GM21825 (cell line): ENCODE measurements around the gene RABGAP1L.

Experiments
- ATAC-seq: cut with Tn5 transposase; IDR thresholded peaks from one replicate; pipeline ENCODE4 v1.9.1; 2021; ENCODE audit warnings: mild to moderate bottlenecking, moderate library complexity; ENCODE audit not compliant: unreplicated experiment

Gene RABGAP1L

GRCh38 chr1:174975764-174976163 lies 816.4 kb downstream of the RABGAP1L start:
- ATAC-seq, result no peak

GRCh38 chr1:174976436-174977108 lies 817.3 kb downstream of the RABGAP1L start:
- ATAC-seq, result no peak

GRCh38 chr1:174982971-174983689 lies 823.8 kb downstream of the RABGAP1L start:
- no peak for ATAC-seq

GRCh38 chr1:174984952-174985351 lies 825.6 kb downstream of the RABGAP1L start:
- ATAC-seq, result no peak

GRCh38 chr1:174988539-174988938 lies 829.2 kb downstream of the RABGAP1L start:
- ATAC-seq, result no peak

GRCh38 chr1:174988986-174989385 lies 829.7 kb downstream of the RABGAP1L start:
- no peak for ATAC-seq

GRCh38 chr1:174989536-174990220 lies 830.4 kb downstream of the RABGAP1L start:
- no peak for ATAC-seq

GRCh38 chr1:174990382-174990999 lies 831.2 kb downstream of the RABGAP1L start:
- ATAC-seq, result no peak

GRCh38 chr1:174991473-174991872 lies 832.2 kb downstream of the RABGAP1L start:
- ATAC-seq, result no peak

GRCh38 chr1:174995121-174995520 lies 835.8 kb downstream of the RABGAP1L start:
- no peak for ATAC-seq

- ATAC-seq, result no peak
These were observed 836.6 kb downstream of the RABGAP1L start for GRCh38 chr1:174995916-174996315.

- ATAC-seq, result no peak
These were observed 837.2 kb downstream of the RABGAP1L start for GRCh38 chr1:174996476-174996875.

GRCh38 chr1:174997041-174997440 lies 837.7 kb downstream of the RABGAP1L start:
- no peak for ATAC-seq

- peak; percentile 1 for ATAC-seq
These were observed 839.4 kb downstream of the RABGAP1L start for GRCh38 chr1:174998569-174999215.

GRCh38 chr1:174999216-174999935 lies 840.1 kb downstream of the RABGAP1L start:
- ATAC-seq, result peak; percentile 75

GRCh38 chr1:174999936-175000696 lies 840.8 kb downstream of the RABGAP1L start, which contains the start of gene CACYBP:
Gene CACYBP (plus strand): TSS chr1:174999947. CDS start chr1:175000181, 234 bp downstream.
- ATAC-seq, result peak; percentile 19

GRCh38 chr1:175000697-175001187 lies 841.4 kb downstream of the RABGAP1L start:
- no peak for ATAC-seq

- no peak for ATAC-seq
These were observed 843.7 kb downstream of the RABGAP1L start for GRCh38 chr1:175002910-175003517.

GRCh38 chr1:175003521-175003920 lies 844.2 kb downstream of the RABGAP1L start:
- ATAC-seq, result no peak
